Cardiac fibroblast (primary cell): Measurements from ENCODE around the gene USP28.
A peak's percentile ranks its signal among the peaks of the same experiment; 100 is the strongest.
"Not testable (repeated sequence)": the region's sequence is repeated elsewhere in the genome, so short reads cannot be mapped to it uniquely, and the experiment has no call there.

Experiments used
- DNase-seq, 2 donors: peaks; one replicate each; pipeline versions ENCODE4 v3.0.0 to v3.0.0-alpha.2; 2010; ENCODE audit warnings: low read depth in 2 of 2
- H3K4me3 ChIP-seq, 2 donors: replicated peaks in 1 of 2; 1 replicate in 1 of 2; 2 replicates in 1 of 2; pipeline ENCODE4 v1.5.1; 2011; ENCODE audit warnings: low read depth in 2 of 2, low read length in 2 of 2, mild to moderate bottlenecking in 2 of 2, moderate library complexity in 1 of 2
- TF ChIP-seq, protein P1 (sequence below): IDR thresholded peaks from one replicate; pipeline ENCODE4 v1.5.1; 2011; ENCODE audit warnings: low read depth, mild to moderate bottlenecking, low read length, inconsistent platforms

USP28 gene, protein sequence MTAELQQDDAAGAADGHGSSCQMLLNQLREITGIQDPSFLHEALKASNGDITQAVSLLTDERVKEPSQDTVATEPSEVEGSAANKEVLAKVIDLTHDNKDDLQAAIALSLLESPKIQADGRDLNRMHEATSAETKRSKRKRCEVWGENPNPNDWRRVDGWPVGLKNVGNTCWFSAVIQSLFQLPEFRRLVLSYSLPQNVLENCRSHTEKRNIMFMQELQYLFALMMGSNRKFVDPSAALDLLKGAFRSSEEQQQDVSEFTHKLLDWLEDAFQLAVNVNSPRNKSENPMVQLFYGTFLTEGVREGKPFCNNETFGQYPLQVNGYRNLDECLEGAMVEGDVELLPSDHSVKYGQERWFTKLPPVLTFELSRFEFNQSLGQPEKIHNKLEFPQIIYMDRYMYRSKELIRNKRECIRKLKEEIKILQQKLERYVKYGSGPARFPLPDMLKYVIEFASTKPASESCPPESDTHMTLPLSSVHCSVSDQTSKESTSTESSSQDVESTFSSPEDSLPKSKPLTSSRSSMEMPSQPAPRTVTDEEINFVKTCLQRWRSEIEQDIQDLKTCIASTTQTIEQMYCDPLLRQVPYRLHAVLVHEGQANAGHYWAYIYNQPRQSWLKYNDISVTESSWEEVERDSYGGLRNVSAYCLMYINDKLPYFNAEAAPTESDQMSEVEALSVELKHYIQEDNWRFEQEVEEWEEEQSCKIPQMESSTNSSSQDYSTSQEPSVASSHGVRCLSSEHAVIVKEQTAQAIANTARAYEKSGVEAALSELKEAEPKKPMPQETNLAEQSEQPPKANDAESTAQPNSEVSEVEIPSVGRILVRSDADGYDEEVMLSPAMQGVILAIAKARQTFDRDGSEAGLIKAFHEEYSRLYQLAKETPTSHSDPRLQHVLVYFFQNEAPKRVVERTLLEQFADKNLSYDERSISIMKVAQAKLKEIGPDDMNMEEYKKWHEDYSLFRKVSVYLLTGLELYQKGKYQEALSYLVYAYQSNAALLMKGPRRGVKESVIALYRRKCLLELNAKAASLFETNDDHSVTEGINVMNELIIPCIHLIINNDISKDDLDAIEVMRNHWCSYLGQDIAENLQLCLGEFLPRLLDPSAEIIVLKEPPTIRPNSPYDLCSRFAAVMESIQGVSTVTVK

GRCh38 chr11:113875234-113876073 lies at the start of gene USP28:
Gene USP28 (minus strand): TSS chr11:113875572. CDS start chr11:113875501, 71 bp downstream.
- H3K4me3 ChIP-seq, result peak within 1 kb of the TSS; percentile 70 to 71
- peak; percentile 95 to 98 for DNase-seq
- TF ChIP-seq, protein P1, sequence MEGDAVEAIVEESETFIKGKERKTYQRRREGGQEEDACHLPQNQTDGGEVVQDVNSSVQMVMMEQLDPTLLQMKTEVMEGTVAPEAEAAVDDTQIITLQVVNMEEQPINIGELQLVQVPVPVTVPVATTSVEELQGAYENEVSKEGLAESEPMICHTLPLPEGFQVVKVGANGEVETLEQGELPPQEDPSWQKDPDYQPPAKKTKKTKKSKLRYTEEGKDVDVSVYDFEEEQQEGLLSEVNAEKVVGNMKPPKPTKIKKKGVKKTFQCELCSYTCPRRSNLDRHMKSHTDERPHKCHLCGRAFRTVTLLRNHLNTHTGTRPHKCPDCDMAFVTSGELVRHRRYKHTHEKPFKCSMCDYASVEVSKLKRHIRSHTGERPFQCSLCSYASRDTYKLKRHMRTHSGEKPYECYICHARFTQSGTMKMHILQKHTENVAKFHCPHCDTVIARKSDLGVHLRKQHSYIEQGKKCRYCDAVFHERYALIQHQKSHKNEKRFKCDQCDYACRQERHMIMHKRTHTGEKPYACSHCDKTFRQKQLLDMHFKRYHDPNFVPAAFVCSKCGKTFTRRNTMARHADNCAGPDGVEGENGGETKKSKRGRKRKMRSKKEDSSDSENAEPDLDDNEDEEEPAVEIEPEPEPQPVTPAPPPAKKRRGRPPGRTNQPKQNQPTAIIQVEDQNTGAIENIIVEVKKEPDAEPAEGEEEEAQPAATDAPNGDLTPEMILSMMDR, result no peak

DNA sequence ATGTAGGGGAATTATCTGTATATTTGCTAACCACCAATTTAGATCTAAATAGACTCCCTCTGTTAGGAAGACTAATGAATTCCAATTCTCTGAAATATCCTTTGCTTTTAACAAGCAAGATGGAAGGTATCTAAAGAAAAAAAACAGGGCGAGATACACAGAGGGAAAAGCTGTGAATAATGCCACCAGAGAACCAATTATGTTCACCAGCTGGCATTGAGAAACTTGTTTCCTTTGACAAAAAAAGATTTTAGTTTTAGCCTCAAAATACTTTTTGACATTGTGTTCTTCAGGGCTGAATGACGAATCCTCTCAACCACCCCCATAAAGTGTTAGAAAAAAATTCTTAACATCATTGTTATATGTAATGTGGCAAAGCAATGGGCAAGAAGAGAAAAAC lies 48.2 kb upstream of the USP28 start:
- TF ChIP-seq, protein P1, result no peak
- DNase-seq, result no peak
- no peak overlapping the region for H3K4me3 ChIP-seq

DNA sequence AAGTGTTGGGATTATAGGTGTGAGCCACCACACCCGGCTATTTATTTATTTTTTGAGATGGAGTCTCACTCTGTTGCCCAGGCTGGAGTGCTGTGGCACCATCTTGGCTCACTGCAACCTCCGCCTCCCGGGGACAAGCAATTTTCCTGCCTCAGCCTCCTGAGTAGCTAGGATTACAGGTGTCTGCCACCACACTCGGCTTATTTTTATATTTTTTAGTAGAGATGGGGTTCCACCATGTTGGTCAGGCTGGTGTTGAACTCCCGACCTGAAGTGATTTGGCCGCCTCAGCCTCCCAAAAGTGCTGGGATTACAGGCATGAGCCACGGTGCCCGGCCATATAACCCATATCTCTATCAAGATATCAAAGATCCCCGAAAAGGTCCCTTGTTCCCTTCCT lies 36.1 kb upstream of the USP28 start:
- H3K4me3 ChIP-seq, DNase-seq: not testable (repeated sequence)

- no peak overlapping the region for H3K4me3 ChIP-seq
- DNase-seq, result no peak
- TF ChIP-seq, protein P1, result no peak
These were observed 32.7 kb upstream of the USP28 start for GRCh38 chr11:113908098-113908497.

GRCh38 chr11:113907681-113908080 lies 32.3 kb upstream of the USP28 start:
- no peak overlapping the region for H3K4me3 ChIP-seq
- TF ChIP-seq, protein P1, result no peak
- DNase-seq, result no peak

GRCh38 chr11:113907152-113907551 lies 31.8 kb upstream of the USP28 start:
- no peak overlapping the region for H3K4me3 ChIP-seq
- no peak for DNase-seq
- TF ChIP-seq, protein P1, result no peak
